WTC11 (cell line): ENCODE data around the gene WDR27. TPM values are rescaled to one million over a fixed set of nuclear protein-coding genes. Genes with fewer than 3 reads are reported as not detected.

Source experiments
- ATAC-seq: fragments of 200-7000 bp; cut with Tn5 transposase; 2 replicates; pipeline ENCODE4 v1.10.0; 2021; ENCODE audit warnings: mild to moderate bottlenecking, moderate library complexity
- CTCF ChIA-PET: fragments of 300-600 bp; sonication (Branson Sonifier 250); formaldehyde crosslinking; loops from one replicate; lab custom pipeline; 2021; ENCODE audit warnings: antibody characterized with exemption; lab: Charles Lee
- POLR2A ChIA-PET: fragments of 350-600 bp; sonication (Branson Sonifier 250); formaldehyde crosslinking; loops from one replicate; lab custom pipeline; 2021; ENCODE audit warnings: antibody characterized with exemption; lab: Charles Lee
- DNase-seq: peaks from one replicate; pipeline ENCODE4 v3.0.0; 2021; ENCODE audit warnings: low spot score
- H3K27ac Mint-ChIP-seq: 2 replicates; pipeline ENCODE4 v1.8.0; 2021; ENCODE audit warnings: mixed read lengths
- H3K27me3 Mint-ChIP-seq: 2 replicates; pipeline ENCODE4 v1.8.0; 2021; ENCODE audit warnings: low read depth, mild to moderate bottlenecking, moderate library complexity, mixed read lengths
- H3K36me3 Mint-ChIP-seq: 2 replicates; pipeline ENCODE4 v1.8.0; 2021; ENCODE audit warnings: mixed read lengths
- H3K4me1 Mint-ChIP-seq: 2 replicates; pipeline ENCODE4 v1.8.0; 2022; ENCODE audit warnings: mixed read lengths
- H3K4me3 Mint-ChIP-seq: 2 replicates; pipeline ENCODE4 v1.8.0; 2021; ENCODE audit warnings: mild to moderate bottlenecking, moderate library complexity, mixed read lengths
- H3K9me3 Mint-ChIP-seq: 2 replicates; pipeline ENCODE4 v1.8.0; 2021; ENCODE audit warnings: mixed read lengths
- CTCF ChIP-seq: fragments of 200-600 bp; IDR thresholded peaks from 2 replicates; pipeline ENCODE4 v1.8.0; 2022; ENCODE audit warnings: antibody characterized with exemption
- E2F5 ChIP-seq: sonication (generic); formaldehyde crosslinking; IDR thresholded peaks from 2 replicates; pipeline ENCODE4 v1.8.1; 2022; ENCODE audit warnings: mild to moderate bottlenecking, moderate library complexity, missing genetic modification reagents
- ERG ChIP-seq: fragments of 250-450 bp; sonication (Bioruptor Pico); IDR thresholded peaks from 2 replicates; pipeline ENCODE4 v1.8.0; 2021; ENCODE audit warnings: mild to moderate bottlenecking
- ETV6 ChIP-seq: sonication (generic); formaldehyde crosslinking; IDR thresholded peaks from 2 replicates; pipeline ENCODE4 v1.8.1; 2022; ENCODE audit warnings: mild to moderate bottlenecking, missing genetic modification reagents
- FOXK1 ChIP-seq: sonication (generic); formaldehyde crosslinking; IDR thresholded peaks from 2 replicates; pipeline ENCODE4 v1.8.0; 2022; ENCODE audit warnings: mild to moderate bottlenecking, moderate library complexity, missing genetic modification reagents
- FOXP4 ChIP-seq: sonication (generic); formaldehyde crosslinking; IDR thresholded peaks from 2 replicates; pipeline ENCODE4 v1.8.0; 2022; ENCODE audit warnings: mild to moderate bottlenecking, missing genetic modification reagents
- GABPB1 ChIP-seq: sonication (generic); formaldehyde crosslinking; IDR thresholded peaks from 2 replicates; pipeline ENCODE4 v1.8.1; 2023; ENCODE audit warnings: mild to moderate bottlenecking, missing genetic modification reagents
- GRHL2 ChIP-seq: fragments of 250-450 bp; sonication (Bioruptor Pico); IDR thresholded peaks from 2 replicates; pipeline ENCODE4 v1.8.0; 2022; ENCODE audit warnings: mild to moderate bottlenecking, moderate library complexity; ENCODE audit not compliant: insufficient replicate concordance, severe bottlenecking
- HMGXB4 ChIP-seq: sonication (generic); formaldehyde crosslinking; IDR thresholded peaks from 2 replicates; pipeline ENCODE4 v1.8.1; 2023; ENCODE audit warnings: mild to moderate bottlenecking, moderate library complexity, missing genetic modification reagents
- IRF1 ChIP-seq: sonication (generic); formaldehyde crosslinking; IDR thresholded peaks from 2 replicates; pipeline ENCODE4 v1.8.0; 2023; ENCODE audit warnings: missing genetic modification reagents
- KAT7 ChIP-seq: sonication (generic); formaldehyde crosslinking; IDR thresholded peaks from 2 replicates; pipeline ENCODE4 v1.8.1; 2023; ENCODE audit warnings: missing genetic modification reagents, mild to moderate bottlenecking, borderline replicate concordance
- NFYB ChIP-seq: sonication (generic); formaldehyde crosslinking; conservative IDR thresholded peaks from 2 replicates; pipeline ENCODE4 v1.8.0; 2022; ENCODE audit warnings: low read depth, missing genetic modification reagents
- NR3C1 ChIP-seq: sonication (generic); formaldehyde crosslinking; conservative IDR thresholded peaks from 2 replicates; pipeline ENCODE4 v1.8.1; 2023; ENCODE audit warnings: low read depth, mild to moderate bottlenecking, missing genetic modification reagents
- OVOL2 ChIP-seq: fragments of 250-450 bp; sonication (Bioruptor Pico); IDR thresholded peaks from 2 replicates; pipeline ENCODE4 v1.9.0; 2021; ENCODE audit warnings: mild to moderate bottlenecking, borderline replicate concordance
- SMAD3 ChIP-seq: sonication (generic); formaldehyde crosslinking; IDR thresholded peaks from 2 replicates; pipeline ENCODE4 v1.8.0; 2022; ENCODE audit warnings: missing genetic modification reagents, mild to moderate bottlenecking, borderline replicate concordance
- SOX15 ChIP-seq: fragments of 250-450 bp; sonication (Bioruptor Pico); IDR thresholded peaks from 2 replicates; pipeline ENCODE4 v1.9.0; 2021; ENCODE audit warnings: mild to moderate bottlenecking
- SP1 ChIP-seq: sonication (generic); formaldehyde crosslinking; conservative IDR thresholded peaks from 2 replicates; pipeline ENCODE4 v1.8.1; 2022; ENCODE audit warnings: missing genetic modification reagents
- USF2 ChIP-seq: sonication (generic); formaldehyde crosslinking; IDR thresholded peaks from 2 replicates; pipeline ENCODE4 v1.8.1; 2023; ENCODE audit warnings: mild to moderate bottlenecking, missing genetic modification reagents, moderate library complexity
- ZBTB43 ChIP-seq: sonication (generic); formaldehyde crosslinking; IDR thresholded peaks from 2 replicates; pipeline ENCODE4 v1.8.1; 2023; ENCODE audit warnings: mild to moderate bottlenecking, missing genetic modification reagents
- ZNF121 ChIP-seq: sonication (generic); formaldehyde crosslinking; IDR thresholded peaks from 2 replicates; pipeline ENCODE4 v1.8.0; 2023; ENCODE audit warnings: missing genetic modification reagents
- ZNF219 ChIP-seq: sonication (generic); formaldehyde crosslinking; IDR thresholded peaks from 2 replicates; pipeline ENCODE4 v1.8.0; 2023; ENCODE audit warnings: missing genetic modification reagents, mild to moderate bottlenecking, borderline replicate concordance
- ZNF671 ChIP-seq: fragments of 250-450 bp; sonication (Bioruptor Pico); IDR thresholded peaks from 2 replicates; pipeline ENCODE4 v1.8.0; 2021; ENCODE audit warnings: mild to moderate bottlenecking
- total RNA-seq: library from RNA; stranded (reverse); gene quantifications from 3 replicates; pipeline ENCODE4 v1.2.3, GENCODE V29; 2021

The WDR27 gene
- total RNA-seq, 1 experiment from 2014 or later, result 126 TPM

- ChIA-PET CTCF (no interaction called here), POLR2A (no interaction called here)
- H3K27ac Mint-ChIP-seq, result no peak overlapping the region; the same call in 1 of the 2 replicates
- no peak overlapping the region for H3K4me3 Mint-ChIP-seq
- H3K9me3 Mint-ChIP-seq, result peaks cover 1% of the 10 kb centered on the region; the same call in 1 of the 2 replicates
- ATAC-seq, result no peak
- no peak for DNase-seq
- TF ChIP-seq OVOL2, result no peak
- TF ChIP-seq GRHL2 (CRISPR knock-in tag), result no peak
- TF ChIP-seq USF2 (CRISPR knock-in tag), result no peak
- no peak for TF ChIP-seq ZNF671 (CRISPR knock-in tag)
- no peak for TF ChIP-seq ZNF121 (CRISPR knock-in tag)
- TF ChIP-seq NR3C1 (CRISPR knock-in tag), result no peak
- TF ChIP-seq IRF1 (CRISPR knock-in tag), result no peak
- TF ChIP-seq ERG, result no peak
- TF ChIP-seq FOXK1 (CRISPR knock-in tag), result no peak
- TF ChIP-seq SMAD3 (CRISPR knock-in tag), result no peak
- no peak for TF ChIP-seq KAT7
- no peak for TF ChIP-seq SOX15 (CRISPR knock-in tag)
- TF ChIP-seq SP1, result no peak
- H3K4me1 Mint-ChIP-seq, result no peaks in the 10 kb centered on the region
- no peaks in the 10 kb centered on the region; the same call in 1 of the 2 replicates for H3K27me3 Mint-ChIP-seq
- H3K36me3 Mint-ChIP-seq, result no peaks in the 10 kb centered on the region
Measured at GRCh38 chr6:169449221-169449620, 252.6 kb downstream of the WDR27 start.

- H3K27ac Mint-ChIP-seq, result no peak overlapping the region; the same call in 1 of the 2 replicates
- no peak for DNase-seq
- POLR2A ChIA-PET, result interaction anchor here (0.6 kb wide), 1 partner anchor 8 kb away, joined by 3 read pairs; no protein-coding TSS in a partner anchor
- TF ChIP-seq KAT7, result no peak
- no peak for TF ChIP-seq E2F5 (CRISPR knock-in tag)
- no peak for TF ChIP-seq GABPB1
- TF ChIP-seq NFYB (CRISPR knock-in tag), result no peak
- TF ChIP-seq ZNF219, result no peak
- no peak for TF ChIP-seq ZBTB43
- no peak for TF ChIP-seq ETV6 (CRISPR knock-in tag)
- TF ChIP-seq FOXP4 (CRISPR knock-in tag), result no peak
- TF ChIP-seq HMGXB4, result no peak
- no peak for TF ChIP-seq CTCF
Measured at GRCh38 chr6:169445661-169446581, 255.9 kb downstream of the WDR27 start.

More at GRCh38 chr6:169445661-169446581, 255.9 kb downstream of the WDR27 start:
- CTCF ChIA-PET, result interaction anchor here (0.5 to 1.6 kb wide), 8 partner anchors 8 to 255 kb away, joined by 3 to 6 read pairs (median 4); no protein-coding TSS in a partner anchor
- H3K4me1 Mint-ChIP-seq, result no peaks in the 10 kb centered on the region
- ATAC-seq, result peak; percentile 55
- peaks cover 3% of the 10 kb centered on the region; the same call in 1 of the 2 replicates for H3K9me3 Mint-ChIP-seq
- H3K36me3 Mint-ChIP-seq, result no peaks in the 10 kb centered on the region
- no peaks in the 10 kb centered on the region; the same call in 1 of the 2 replicates for H3K27me3 Mint-ChIP-seq
- H3K4me3 Mint-ChIP-seq, result no peak overlapping the region
